Right kidney (tissue), 9 donors: ENCODE measurements around the gene KIF22.
"Not testable (repeated sequence)": the region's sequence is repeated elsewhere in the genome, so short reads cannot be mapped to it uniquely, and the experiment has no call there.

ENCODE experiments used
- DNase-seq: peaks from one replicate; pipeline ENCODE4 v3.0.0-alpha.2; 2016
- long read RNA-seq, 8 donors: transcript quantifications; one replicate each; lab custom pipeline, GENCODE V29; 2026

KIF22 gene
- long read RNA-seq, donor 1, transcript KIF22-201 (14 exons, 2,113 nt): major isoform, 14 of 57 reads
- long read RNA-seq, donor 1, partial matches to known transcripts: 43 of 57 reads
- long read RNA-seq, donor 1, other reads (novel, unspliced or antisense): 0 of 57 reads
- long read RNA-seq, donor 2, transcript KIF22-201 (14 exons, 2,113 nt): major isoform, 10 of 40 reads
- long read RNA-seq, donor 2, partial matches to known transcripts: 30 of 40 reads
- long read RNA-seq, donor 2, other reads (novel, unspliced or antisense): 0 of 40 reads
- long read RNA-seq, donor 3, transcript KIF22-201 (14 exons, 2,113 nt): major isoform, 6 of 21 reads
- long read RNA-seq, donor 3, partial matches to known transcripts: 15 of 21 reads
- long read RNA-seq, donor 3, other reads (novel, unspliced or antisense): 0 of 21 reads
- long read RNA-seq, donor 4, transcript KIF22-201 (14 exons, 2,113 nt): major isoform, 7 of 34 reads
- long read RNA-seq, donor 4, partial matches to known transcripts: 27 of 34 reads
- long read RNA-seq, donor 4, other reads (novel, unspliced or antisense): 0 of 34 reads
- long read RNA-seq, donor 5, transcript KIF22-201 (14 exons, 2,113 nt): major isoform, 13 of 56 reads
- long read RNA-seq, donor 5, partial matches to known transcripts: 43 of 56 reads
- long read RNA-seq, donor 5, other reads (novel, unspliced or antisense): 0 of 56 reads
- long read RNA-seq, donor 6, transcript KIF22-201 (14 exons, 2,113 nt): major isoform, 11 of 33 reads
- long read RNA-seq, donor 6, partial matches to known transcripts: 22 of 33 reads
- long read RNA-seq, donor 6, other reads (novel, unspliced or antisense): 0 of 33 reads
- long read RNA-seq, donor 7: 0 reads
- long read RNA-seq, donor 8, transcript KIF22-201 (14 exons, 2,113 nt): major isoform, 14 of 33 reads
- long read RNA-seq, donor 8, partial matches to known transcripts: 19 of 33 reads
- long read RNA-seq, donor 8, other reads (novel, unspliced or antisense): 0 of 33 reads

- peak; percentile 94 for DNase-seq
Observed at GRCh38 chr16:29790183-29790948, at the start of gene KIF22. Gene KIF22 (plus strand): TSS chr16:29790751. CDS start chr16:29790760, 9 bp downstream.

- no peak for DNase-seq
Observed at GRCh38 chr16:29742683-29743275, 47.8 kb upstream of the KIF22 start.

- DNase-seq: no peak
Observed at GRCh38 chr16:29743475-29743826, 47.1 kb upstream of the KIF22 start.

GRCh38 chr16:29743827-29744531 lies 46.6 kb upstream of the KIF22 start:
- no peak for DNase-seq

GRCh38 chr16:29744541-29745101 lies 45.9 kb upstream of the KIF22 start:
- no peak for DNase-seq

- no peak for DNase-seq
Observed at GRCh38 chr16:29745121-29745852, 45.3 kb upstream of the KIF22 start.

GRCh38 chr16:29745853-29746345 lies 44.7 kb upstream of the KIF22 start, which contains the start of gene C16orf54:
Gene C16orf54 (minus strand): TSS chr16:29745990. CDS start chr16:29744951, 1,039 bp downstream.
- no peak for DNase-seq

GRCh38 chr16:29746518-29746917 lies 44.0 kb upstream of the KIF22 start:
- DNase-seq: not testable (repeated sequence)

- no peak for DNase-seq
Observed at GRCh38 chr16:29747947-29748759, 42.4 kb upstream of the KIF22 start.

GRCh38 chr16:29748760-29749149 lies 41.8 kb upstream of the KIF22 start:
- not testable (repeated sequence) for DNase-seq

GRCh38 chr16:29753516-29753915 lies 37.0 kb upstream of the KIF22 start:
- DNase-seq: no peak

- DNase-seq: no peak
Observed at GRCh38 chr16:29756654-29757053, 33.9 kb upstream of the KIF22 start.

GRCh38 chr16:29757086-29757485 lies 33.5 kb upstream of the KIF22 start:
- not testable (repeated sequence) for DNase-seq

- peak; percentile 28 for DNase-seq
Observed at GRCh38 chr16:29757950-29758466, 32.5 kb upstream of the KIF22 start.

GRCh38 chr16:29760567-29761279 lies 29.8 kb upstream of the KIF22 start:
- DNase-seq: peak; percentile 27

GRCh38 chr16:29761280-29761651 lies 29.3 kb upstream of the KIF22 start:
- DNase-seq: not testable (repeated sequence)

- DNase-seq: no peak
Observed at GRCh38 chr16:29761882-29762281, 28.7 kb upstream of the KIF22 start.

- no peak for DNase-seq
Observed at GRCh38 chr16:29763326-29763725, 27.2 kb upstream of the KIF22 start.
